Nephron progenitor cell (in vitro differentiated cells): ENCODE results near the gene SLC35F3.

Source experiments
- DNase-seq: peaks from one replicate; pipeline ENCODE4 v3.0.0; 2021
- H3K27ac Mint-ChIP-seq: 2 replicates; pipeline ENCODE4 v1.8.0; 2021; ENCODE audit warnings: mild to moderate bottlenecking, moderate library complexity, mixed read lengths
- H3K27me3 Mint-ChIP-seq: 2 replicates; pipeline ENCODE4 v1.8.0; 2021; ENCODE audit warnings: mild to moderate bottlenecking, low read depth, mixed read lengths; ENCODE audit not compliant: poor library complexity
- H3K36me3 Mint-ChIP-seq: 2 replicates; pipeline ENCODE4 v1.8.0; 2021; ENCODE audit warnings: low read depth, mixed read lengths
- H3K4me1 Mint-ChIP-seq: 2 replicates; pipeline ENCODE4 v1.8.0; 2021; ENCODE audit warnings: mixed read lengths
- H3K4me3 Mint-ChIP-seq: 2 replicates; pipeline ENCODE4 v1.8.0; 2021; ENCODE audit warnings: mild to moderate bottlenecking, moderate library complexity, mixed read lengths
- H3K9me3 Mint-ChIP-seq: 2 replicates; pipeline ENCODE4 v1.8.0; 2021; ENCODE audit warnings: mild to moderate bottlenecking, moderate library complexity, mixed read lengths
- TF ChIP-seq, protein P1 (sequence below): fragments of 200-600 bp; sonication (generic); IDR thresholded peaks from 2 replicates; pipeline ENCODE4 v1.5.0; 2021; ENCODE audit warnings: antibody characterized with exemption

Gene SLC35F3

DNA sequence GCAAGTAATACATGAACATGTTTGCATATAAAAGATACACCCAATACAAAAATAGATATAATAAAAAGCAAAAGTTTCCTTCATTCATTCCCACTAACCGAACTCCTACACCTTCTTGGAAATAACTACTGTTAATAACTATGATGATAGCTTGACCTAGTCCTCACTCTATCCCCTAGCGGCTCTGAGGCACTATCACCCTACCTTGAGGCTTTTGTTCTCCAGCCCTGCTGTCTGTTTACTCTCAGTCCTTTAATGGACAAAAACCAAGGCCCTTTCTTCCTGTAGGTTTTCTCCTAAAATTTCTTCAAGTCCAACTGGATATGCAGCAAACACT, 186.6 kb downstream of the SLC35F3 start:
- no peaks in the 10 kb centered on the region for H3K4me1 Mint-ChIP-seq
- no peak overlapping the region for H3K27ac Mint-ChIP-seq
- H3K36me3 Mint-ChIP-seq = no peaks in the 10 kb centered on the region
- H3K9me3 Mint-ChIP-seq = peaks cover 14% of the 10 kb centered on the region
- no peak overlapping the region for H3K4me3 Mint-ChIP-seq
- TF ChIP-seq, protein P1, sequence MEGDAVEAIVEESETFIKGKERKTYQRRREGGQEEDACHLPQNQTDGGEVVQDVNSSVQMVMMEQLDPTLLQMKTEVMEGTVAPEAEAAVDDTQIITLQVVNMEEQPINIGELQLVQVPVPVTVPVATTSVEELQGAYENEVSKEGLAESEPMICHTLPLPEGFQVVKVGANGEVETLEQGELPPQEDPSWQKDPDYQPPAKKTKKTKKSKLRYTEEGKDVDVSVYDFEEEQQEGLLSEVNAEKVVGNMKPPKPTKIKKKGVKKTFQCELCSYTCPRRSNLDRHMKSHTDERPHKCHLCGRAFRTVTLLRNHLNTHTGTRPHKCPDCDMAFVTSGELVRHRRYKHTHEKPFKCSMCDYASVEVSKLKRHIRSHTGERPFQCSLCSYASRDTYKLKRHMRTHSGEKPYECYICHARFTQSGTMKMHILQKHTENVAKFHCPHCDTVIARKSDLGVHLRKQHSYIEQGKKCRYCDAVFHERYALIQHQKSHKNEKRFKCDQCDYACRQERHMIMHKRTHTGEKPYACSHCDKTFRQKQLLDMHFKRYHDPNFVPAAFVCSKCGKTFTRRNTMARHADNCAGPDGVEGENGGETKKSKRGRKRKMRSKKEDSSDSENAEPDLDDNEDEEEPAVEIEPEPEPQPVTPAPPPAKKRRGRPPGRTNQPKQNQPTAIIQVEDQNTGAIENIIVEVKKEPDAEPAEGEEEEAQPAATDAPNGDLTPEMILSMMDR = no peak
- H3K27me3 Mint-ChIP-seq = peaks cover 14% of the 10 kb centered on the region
- DNase-seq = no peak

- H3K9me3 Mint-ChIP-seq = peaks cover 14% of the 10 kb centered on the region
- H3K36me3 Mint-ChIP-seq = no peaks in the 10 kb centered on the region
- no peak for DNase-seq
- H3K4me3 Mint-ChIP-seq = no peak overlapping the region
- TF ChIP-seq, protein P1 = no peak
- peaks cover 14% of the 10 kb centered on the region for H3K27me3 Mint-ChIP-seq
- no peaks in the 10 kb centered on the region for H3K4me1 Mint-ChIP-seq
- H3K27ac Mint-ChIP-seq = no peak overlapping the region
These were observed 187.4 kb downstream of the SLC35F3 start for GRCh38 chr1:234091876-234092275.

DNA sequence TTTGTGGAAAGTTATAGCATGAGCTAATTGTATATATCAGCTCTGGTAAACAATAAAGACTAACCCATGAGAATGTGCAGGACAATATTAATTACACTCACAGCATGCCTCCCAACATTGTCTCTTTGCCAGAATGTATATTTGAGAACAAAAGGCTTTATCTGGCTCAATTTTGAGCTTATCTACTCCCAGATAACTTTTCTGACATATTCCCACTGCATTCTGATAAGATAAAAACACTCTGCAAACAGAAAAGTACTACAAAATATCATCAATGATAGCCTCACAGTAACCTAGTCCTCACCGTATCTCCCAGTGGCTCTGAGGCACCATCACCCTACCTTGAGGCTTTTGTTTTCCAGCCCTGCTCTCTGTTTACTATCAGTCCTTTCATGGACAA, 188.6 kb downstream of the SLC35F3 start:
- H3K4me3 Mint-ChIP-seq = no peak overlapping the region
- H3K27me3 Mint-ChIP-seq = peaks cover 14% of the 10 kb centered on the region

GRCh38 chr1:234093741-234094140, 189.3 kb downstream of the SLC35F3 start:
- Mint-ChIP-seq H3K4me3 (no peak overlapping the region), H3K36me3 (no peaks in the 10 kb centered on the region), H3K27ac (no peak overlapping the region), H3K27me3 (peaks cover 14% of the 10 kb centered on the region), H3K4me1 (no peaks in the 10 kb centered on the region), H3K9me3 (peaks cover 14% of the 10 kb centered on the region)
- no peak for DNase-seq
- TF ChIP-seq, protein P1 = no peak

More for the DNA sequence above, 188.6 kb downstream of the SLC35F3 start:
- peaks cover 14% of the 10 kb centered on the region for H3K9me3 Mint-ChIP-seq
- H3K27ac Mint-ChIP-seq = no peak overlapping the region
- TF ChIP-seq, protein P1 = no peak
- no peaks in the 10 kb centered on the region for H3K4me1 Mint-ChIP-seq
- no peak for DNase-seq
- no peaks in the 10 kb centered on the region for H3K36me3 Mint-ChIP-seq

- no peak overlapping the region for H3K27ac Mint-ChIP-seq
- H3K9me3 Mint-ChIP-seq = peaks cover 13% of the 10 kb centered on the region
- H3K36me3 Mint-ChIP-seq = no peaks in the 10 kb centered on the region
- no peak overlapping the region for H3K4me3 Mint-ChIP-seq
- TF ChIP-seq, protein P1 = no peak
- DNase-seq = no peak
- H3K4me1 Mint-ChIP-seq = no peaks in the 10 kb centered on the region
- H3K27me3 Mint-ChIP-seq = peaks cover 14% of the 10 kb centered on the region
These were observed 189.7 kb downstream of the SLC35F3 start for GRCh38 chr1:234094172-234094571.

DNA sequence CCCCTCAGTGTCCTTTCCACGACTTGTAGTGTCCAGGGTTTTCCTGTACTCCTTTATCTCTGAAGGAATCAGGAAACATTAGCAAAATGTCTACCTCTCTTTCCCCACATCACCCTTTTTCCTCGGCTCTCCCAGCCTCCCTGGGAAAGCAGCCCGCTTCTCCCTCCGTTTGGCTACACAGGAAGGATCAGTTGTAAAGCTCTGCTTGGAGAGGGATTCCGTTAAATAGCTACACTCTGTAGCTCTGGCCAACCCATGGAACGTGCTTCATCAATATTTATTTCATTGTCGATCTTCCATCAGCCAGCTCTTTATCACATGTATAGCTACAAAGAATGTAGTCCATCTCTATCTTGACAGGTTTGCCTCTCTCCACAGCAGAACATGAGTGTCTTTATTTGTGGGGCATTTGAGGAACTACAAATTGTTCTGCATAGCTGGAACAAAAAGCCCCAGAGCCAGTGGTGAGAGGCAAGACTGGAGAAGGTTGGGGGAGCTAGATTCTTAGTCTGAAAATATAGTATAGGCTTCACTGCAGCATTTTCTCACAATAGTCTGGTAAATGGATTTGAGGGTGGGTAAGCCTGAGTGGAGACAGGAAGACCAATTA, 191.8 kb downstream of the SLC35F3 start:
- no peak for DNase-seq
- no peak overlapping the region for H3K4me3 Mint-ChIP-seq
- H3K36me3 Mint-ChIP-seq = no peaks in the 10 kb centered on the region
- no peaks in the 10 kb centered on the region for H3K9me3 Mint-ChIP-seq
- no peaks in the 10 kb centered on the region for H3K4me1 Mint-ChIP-seq
- no peak overlapping the region for H3K27ac Mint-ChIP-seq
- TF ChIP-seq, protein P1 = no peak
- H3K27me3 Mint-ChIP-seq = peaks cover 15% of the 10 kb centered on the region
